SK-N-SH (cell line): Measurements from ENCODE around the gene SLC25A17.

Experiments
- CTCF ChIP-seq: fragments of 200-600 bp; sonication (generic); IDR thresholded peaks from 2 replicates; pipeline ENCODE4 v1.6.1; 2017; ENCODE audit warnings: antibody characterized with exemption, mild to moderate bottlenecking, moderate library complexity
- EP300 ChIP-seq, 2 experiments: IDR thresholded peaks; 2 replicates each; pipeline versions ENCODE4 v1.4.0 to v1.6.1; 2012; ENCODE audit warnings: borderline replicate concordance in 1 of 2, low read depth in 1 of 2, low read length in 1 of 2
- EZH2phosphoT487 ChIP-seq: fragments of 200-600 bp; sonication (generic); IDR thresholded peaks from 2 replicates; pipeline ENCODE4 v1.6.1; 2017; ENCODE audit warnings: low read depth, mixed run types, mild to moderate bottlenecking, antibody characterized with exemption, moderate library complexity, borderline replicate concordance
- FOXJ3 ChIP-seq: sonication (generic); formaldehyde crosslinking; IDR thresholded peaks from 2 replicates; pipeline ENCODE4 v1.5.1; 2020; ENCODE audit warnings: mild to moderate bottlenecking, missing genetic modification reagents
- FOXM1 ChIP-seq: IDR thresholded peaks from 2 replicates; pipeline ENCODE4 v1.4.0; 2012; ENCODE audit warnings: low read depth, mild to moderate bottlenecking
- IRF3 ChIP-seq: fragments of 150-350 bp; IDR thresholded peaks from 2 replicates; pipeline ENCODE4 v1.6.1; 2016; ENCODE audit warnings: mild to moderate bottlenecking, low read depth, low read length
- JUND ChIP-seq: IDR thresholded peaks from 2 replicates; pipeline ENCODE4 v1.4.0; 2012
- POLR2AphosphoS5 ChIP-seq: IDR thresholded peaks from 2 replicates; pipeline ENCODE4 v1.6.1; 2012; ENCODE audit warnings: low read depth, low read length
- REST ChIP-seq: IDR thresholded peaks from 2 replicates; pipeline ENCODE4 v1.6.1; 2012; ENCODE audit warnings: mild to moderate bottlenecking, low read depth, low read length, moderate library complexity
- SMC3 ChIP-seq: IDR thresholded peaks from 2 replicates; pipeline ENCODE4 v1.6.1; 2012; ENCODE audit warnings: low read depth, low read length, improper control_type of control experiment
- TAF1 ChIP-seq: IDR thresholded peaks from 2 replicates; pipeline ENCODE4 v1.6.1; 2012; ENCODE audit warnings: low read depth, mild to moderate bottlenecking, low read length, moderate library complexity, borderline replicate concordance
- TCF12 ChIP-seq: IDR thresholded peaks from 2 replicates; pipeline ENCODE4 v1.4.0; 2012
- USF2 ChIP-seq: fragments of 150-350 bp; IDR thresholded peaks from 2 replicates; pipeline ENCODE4 v1.6.1; 2017; ENCODE audit warnings: antibody characterized with exemption, low read length, low read depth, borderline replicate concordance
- YY1 ChIP-seq: IDR thresholded peaks from 2 replicates; pipeline ENCODE4 v1.4.0; 2012; ENCODE audit warnings: low read depth, mild to moderate bottlenecking

GRCh38 chr22:40739721-40740120 is 79.4 kb downstream of the SLC25A17 start:
- TF ChIP-seq TAF1 (no peak), FOXM1 (no peak), EP300 (IDR thresholded peaks at IDR 0.05; ENCODE audit: borderline replicate concordance in 1 of 2, low read depth in 1 of 2, low read length in 1 of 2) (no peak), CTCF (no peak), REST (no peak), TCF12 (no peak), SMC3 (no peak), USF2 (no peak), FOXJ3 (no peak), YY1 (no peak), IRF3 (no peak), EZH2phosphoT487 (no peak), POLR2AphosphoS5 (no peak), JUND (no peak)
